A549 (cell line): ENCODE data around the gene MROH2A. TPM values are rescaled to one million over a fixed set of nuclear protein-coding genes. Genes with fewer than 3 reads are reported as not detected.

Source experiments
- ATAC-seq, 2 experiments: fragments of 200-7000 bp in 1 of 2; fragments of >200 bp in 1 of 2; cut with Nextera tagmentation in 1 of 2; cut with Tn5 transposase in 1 of 2; 3 replicates each; pipeline versions ENCODE4 v1.8.0 to v1.9.1; 2018 to 2020; ENCODE audit warnings: mild to moderate bottlenecking in 1 of 2, moderate library complexity in 1 of 2
- CTCF ChIA-PET: fragments of 300-600 bp; sonication (Branson Sonifier 250); formaldehyde crosslinking; extraction: SDS; loops from one replicate; lab custom pipeline; 2021; ENCODE audit warnings: antibody characterized with exemption, inconsistent platforms; lab: Yijun Ruan, JAX
- POLR2A ChIA-PET: fragments of 350-600 bp; formaldehyde crosslinking; extraction: SDS; loops from one replicate; lab custom pipeline; 2021; ENCODE audit warnings: antibody characterized with exemption, inconsistent platforms; lab: Yijun Ruan, JAX
- DNase-seq, 2 experiments: peaks; one replicate each; pipeline versions ENCODE4 v3.0.0 to v3.0.0-alpha.2; 2011 to 2016; ENCODE audit warnings: low read depth in 1 of 2, low spot score in 1 of 2
- FAIRE-seq: peaks from 2 replicates; lab custom pipeline; 2011; peaks lifted over from hg19 to GRCh38; lab: Jason Lieb, UNC
- H3K27ac ChIP-seq, 2 experiments: fragments of >200 bp; sonication (Bioruptor Twin); formaldehyde crosslinking; 3 replicates each; pipeline ENCODE4 v1.5.1; 2016 to 2017
- H3K4me1 ChIP-seq: fragments of >200 bp; sonication (Bioruptor Twin); formaldehyde crosslinking; 3 replicates; pipeline ENCODE4 v1.6.1; 2016
- H3K4me2 ChIP-seq: fragments of >200 bp; sonication (Bioruptor Twin); formaldehyde crosslinking; 3 replicates; pipeline ENCODE4 v1.6.1; 2016
- H3K4me3 ChIP-seq: fragments of >200 bp; sonication (Bioruptor Twin); formaldehyde crosslinking; 3 replicates; pipeline ENCODE4 v1.5.1; 2016
- H3K9me3 ChIP-seq: fragments of >200 bp; sonication (Bioruptor Twin); formaldehyde crosslinking; 3 replicates; pipeline ENCODE4 v1.6.1; 2016
- BHLHE40 ChIP-seq: IDR thresholded peaks from 2 replicates; pipeline ENCODE4 v1.6.1; 2012; ENCODE audit warnings: low read depth, low read length, inconsistent platforms
- CBX8 ChIP-seq: fragments of 200-600 bp; sonication (generic); IDR thresholded peaks from 2 replicates; pipeline ENCODE4 v1.6.1; 2016
- CHD2 ChIP-seq: fragments of 150-350 bp; IDR thresholded peaks from 2 replicates; pipeline ENCODE4 v1.6.1; 2014; ENCODE audit warnings: low read length; ENCODE audit not compliant: partially characterized antibody
- CHD4 ChIP-seq: fragments of 200-600 bp; sonication (generic); IDR thresholded peaks from 2 replicates; pipeline ENCODE4 v1.6.1; 2016; ENCODE audit warnings: antibody characterized with exemption, mild to moderate bottlenecking, borderline replicate concordance
- E2F6 ChIP-seq: IDR thresholded peaks from 2 replicates; pipeline ENCODE4 v1.6.1; 2012; ENCODE audit warnings: low read depth, borderline replicate concordance
- EP300 ChIP-seq, 2 experiments: fragments of >200 bp; sonication (Bioruptor Twin); formaldehyde crosslinking; IDR thresholded peaks; 2 replicates in 1 of 2; 3 replicates in 1 of 2; pipeline ENCODE4 v1.6.1; 2016 to 2017
- FOSB ChIP-seq: fragments of 250-450 bp; sonication (Bioruptor Pico); IDR thresholded peaks from 2 replicates; pipeline ENCODE4 v1.5.0; 2020; ENCODE audit warnings: mild to moderate bottlenecking, moderate library complexity
- HOXA7 ChIP-seq: fragments of 250-450 bp; sonication (Bioruptor Pico); IDR thresholded peaks from 2 replicates; pipeline ENCODE4 v1.5.0; 2020; ENCODE audit warnings: mild to moderate bottlenecking, moderate library complexity
- HOXB13 ChIP-seq: fragments of 250-450 bp; sonication (Bioruptor Pico); IDR thresholded peaks from 2 replicates; pipeline ENCODE4 v1.5.0; 2020; ENCODE audit warnings: low read depth, mild to moderate bottlenecking, moderate library complexity
- HOXB5 ChIP-seq: fragments of 250-450 bp; sonication (Bioruptor Pico); IDR thresholded peaks from 2 replicates; pipeline ENCODE4 v1.5.0; 2020; ENCODE audit warnings: mild to moderate bottlenecking, moderate library complexity
- JUNB ChIP-seq: fragments of >200 bp; sonication (Bioruptor Twin); formaldehyde crosslinking; IDR thresholded peaks from 2 replicates; pipeline ENCODE4 v1.6.1; 2016
- KDM5A ChIP-seq: fragments of 200-600 bp; sonication (generic); IDR thresholded peaks from 2 replicates; pipeline ENCODE4 v1.6.1; 2016; ENCODE audit warnings: antibody characterized with exemption, mild to moderate bottlenecking
- POLR2A ChIP-seq: IDR thresholded peaks from 2 replicates; pipeline ENCODE4 v1.6.1; 2012; ENCODE audit warnings: mild to moderate bottlenecking, low read length
- REST ChIP-seq: fragments of 200-600 bp; sonication (generic); IDR thresholded peaks from 2 replicates; pipeline ENCODE4 v1.6.1; 2016; ENCODE audit warnings: antibody characterized with exemption, mild to moderate bottlenecking, moderate library complexity
- RNF2 ChIP-seq: fragments of 200-600 bp; sonication (generic); IDR thresholded peaks from 2 replicates; pipeline ENCODE4 v1.6.1; 2016; ENCODE audit warnings: low read depth, mild to moderate bottlenecking, antibody characterized with exemption, moderate library complexity, borderline replicate concordance
- TP53 ChIP-seq: fragments of 250-450 bp; sonication (Bioruptor Pico); IDR thresholded peaks from 2 replicates; pipeline ENCODE4 v1.5.0; 2021; ENCODE audit warnings: mild to moderate bottlenecking, moderate library complexity
- ZNF302 ChIP-seq: fragments of 250-450 bp; sonication (Bioruptor Pico); IDR thresholded peaks from 2 replicates; pipeline ENCODE4 v1.9.0; 2021; ENCODE audit warnings: inconsistent platforms, mild to moderate bottlenecking, moderate library complexity
- WGBS: methylation state at CpG from one replicate; pipeline ENCODE4 v1.1.6; 2017; ENCODE audit errors: missing lambda C conversion rate; 5-methylcytosine and 5-hydroxymethylcytosine counted together
- polyA plus RNA-seq, 4 experiments: library from polyadenylated mRNA; depleted of rRNA in 3 of 4; stranded (reverse); fragments of >200 nt; fragmentation: RNase III in 1 of 4; extraction: RNeasy Plus Mini Kit Qiagen cat#74134 plus additional on column Dnase treatment in 1 of 4; gene quantifications; 2 replicates in 3 of 4; 3 replicates in 1 of 4; pipeline ENCODE4 v1.2.3, GENCODE V29; 2011 to 2017

MROH2A gene
- polyA plus RNA-seq, 2 of the 4 experiments (the other 2 are of a cell fraction), result 0.10 to 0.63 TPM

GRCh38 chr2:233816334-233816733 is 38.2 kb downstream of the MROH2A start (continued):
- TF ChIP-seq RNF2 (no peak), CHD4 (no peak), JUNB (no peak), HOXB5 (CRISPR knock-in tag) (no peak), POLR2A (no peak), EP300 (IDR thresholded peaks at IDR 0.05) (no peak), TP53 (CRISPR knock-in tag) (no peak), BHLHE40 (no peak), KDM5A (no peak)
- TF ChIP-seq, all 56 proteins: peak for 0

GRCh38 chr2:233816771-233817170 is 38.6 kb downstream of the MROH2A start:
- Histone ChIP-seq H3K9me3 (no peaks in the 10 kb centered on the region), H3K4me1 (peaks cover 24% of the 10 kb centered on the region), H3K4me3 (no peak overlapping the region), H3K4me2 (no peak overlapping the region), H3K27ac (peak overlapping the region; percentile 4 to 81; a peak in 5 of 6 replicates)
- FAIRE-seq, result no peak
- no peak for TF ChIP-seq REST
- no peak for TF ChIP-seq CBX8
- no peak for TF ChIP-seq HOXA7
- TF ChIP-seq CHD2, result no peak
- TF ChIP-seq ZNF302 (CRISPR knock-in tag), result no peak
- CTCF ChIA-PET, result interaction anchor here (1.0 to 1.1 kb wide), 2 partner anchors 16 to 22 kb away, joined by 3 read pairs; no protein-coding TSS in a partner anchor
- POLR2A ChIA-PET, result no interaction called here
- no peak for ATAC-seq
- WGBS, result 92% methylated on average over 4 of the region's 4 CpGs
- no peak for DNase-seq

GRCh38 chr2:233817361-233817911 is 39.3 kb downstream of the MROH2A start:
- ChIA-PET POLR2A (no interaction called here), CTCF (interaction anchor here (1.1 kb wide), 1 partner anchor 15 kb away, joined by 3 read pairs; no protein-coding TSS in a partner anchor)
- Histone ChIP-seq H3K4me1 (peaks cover 22% of the 10 kb centered on the region), H3K9me3 (no peaks in the 10 kb centered on the region), H3K4me3 (no peak overlapping the region), H3K27ac (peak overlapping the region; percentile 51 to 81), H3K4me2 (no peak overlapping the region)
- DNase-seq (no peak), ATAC-seq (no peak), FAIRE-seq (no peak)
- WGBS, result 82% methylated on average over 3 of the region's 3 CpGs
- TF ChIP-seq CHD2 (no peak), E2F6 (no peak), HOXB13 (CRISPR knock-in tag) (no peak)
- TF ChIP-seq, all 56 proteins: peak for 0

- H3K27ac ChIP-seq, result peak overlapping the region; percentile 51 to 81; a peak in 5 of 6 replicates
- DNase-seq (no peak), ATAC-seq (no peak), FAIRE-seq (no peak)
- H3K9me3 ChIP-seq, result no peaks in the 10 kb centered on the region
- H3K4me2 ChIP-seq, result no peak overlapping the region
- ChIA-PET CTCF (interaction anchor here (1.1 to 1.2 kb wide), 2 partner anchors 14 to 15 kb away, joined by 3 read pairs; no protein-coding TSS in a partner anchor), POLR2A (no interaction called here)
- WGBS, result 88% methylated on average over 11 of the region's 11 CpGs
- H3K4me3 ChIP-seq, result no peak overlapping the region
- peaks cover 25% of the 10 kb centered on the region for H3K4me1 ChIP-seq
- no peak for TF ChIP-seq BHLHE40
- no peak for TF ChIP-seq FOSB (CRISPR knock-in tag)
Measured at GRCh38 chr2:233817995-233818638, 40.0 kb downstream of the MROH2A start.
